Natural killer cell (primary cell): ENCODE results near the gene CAPZA2. TPM values are rescaled to one million over a fixed set of nuclear protein-coding genes. Genes with fewer than 3 reads are reported as not detected.

Source experiments
- ATAC-seq, 3 donors: fragments of 150-1000 bp in 2 of 3; fragments of 200-7000 bp in 1 of 3; cut with Tn5 transposase; 1 replicate in 1 of 3; 2 replicates in 2 of 3; pipeline ENCODE4 v1.10.0; 2021; ENCODE audit warnings: mild to moderate bottlenecking in 2 of 3, moderate library complexity in 2 of 3
- DNase-seq, 2 donors: peaks; one replicate each; pipeline versions ENCODE4 v3.0.0 to v3.0.0-alpha.2; 2013 to 2021; ENCODE audit warnings: mixed read lengths in 1 of 2
- H3K27ac ChIP-seq: one replicate; pipeline ENCODE4 v1.5.1; 2013; ENCODE audit warnings: mild to moderate bottlenecking, low read length
- H3K27me3 ChIP-seq: one replicate; pipeline ENCODE4 v1.6.1; 2013; ENCODE audit warnings: low read length; ENCODE audit not compliant: control insufficient read depth, insufficient read depth
- H3K36me3 ChIP-seq: one replicate; pipeline ENCODE4 v1.6.1; 2013; ENCODE audit warnings: low read length; ENCODE audit not compliant: control insufficient read depth, insufficient read depth
- H3K4me1 ChIP-seq: one replicate; pipeline ENCODE4 v1.6.1; 2013; ENCODE audit warnings: low read length; ENCODE audit not compliant: control insufficient read depth, insufficient read depth
- H3K4me3 ChIP-seq: one replicate; pipeline ENCODE4 v1.5.1; 2013; ENCODE audit warnings: low read length
- H3K9me3 ChIP-seq: one replicate; pipeline ENCODE4 v1.6.1; 2013; ENCODE audit warnings: low read length; ENCODE audit not compliant: control insufficient read depth, insufficient read depth
- H3K27ac Mint-ChIP-seq, 2 donors: one replicate each; pipeline ENCODE4 v1.8.0; 2022; ENCODE audit warnings: mild to moderate bottlenecking in 2 of 2, mixed read lengths in 2 of 2, moderate library complexity in 1 of 2
- H3K27me3 Mint-ChIP-seq, 2 donors: one replicate each; pipeline ENCODE4 v1.8.0; 2022; ENCODE audit warnings: low read depth in 2 of 2, mixed read lengths in 2 of 2
- H3K36me3 Mint-ChIP-seq: one replicate; pipeline ENCODE4 v1.8.0; 2022; ENCODE audit warnings: mixed read lengths
- H3K4me1 Mint-ChIP-seq, 2 donors: one replicate each; pipeline ENCODE4 v1.8.0; 2022; ENCODE audit warnings: mixed read lengths in 2 of 2
- H3K4me3 Mint-ChIP-seq: one replicate; pipeline ENCODE4 v1.8.0; 2022; ENCODE audit warnings: mild to moderate bottlenecking, moderate library complexity, mixed read lengths
- H3K9me3 Mint-ChIP-seq, 2 donors: one replicate each; pipeline ENCODE4 v1.8.0; 2022; ENCODE audit warnings: mixed read lengths in 2 of 2
- CTCF ChIP-seq: fragments of 200-600 bp; IDR thresholded peaks from one replicate; pipeline ENCODE4 v1.8.0; 2022; ENCODE audit warnings: antibody characterized with exemption
- WGBS: methylation state at CpG from one replicate; pipeline ENCODE4 v1.1.7; 2013; ENCODE audit warnings: missing lambda C conversion rate; ENCODE audit not compliant: insufficient coverage; 5-methylcytosine and 5-hydroxymethylcytosine counted together
- intact Hi-C: fragments of 100-400 bp; cut with micrococcal nuclease; formaldehyde crosslinking; loops from one replicate; pipeline ENCODE4 v1.14.2; 2022
- total RNA-seq, 4 donors: library from RNA; stranded (reverse); fragments of 120-200 nt in 1 of 4; gene quantifications; one replicate each; pipeline versions ENCODE4 v1.2.3 to v1.2.4, GENCODE V29; 2013 to 2022

The CAPZA2 gene
- total RNA-seq, 3 donors from 2014 or later (not counting 1 experiment from before 2014, with no cell fraction given), result 97.0 to 135 (median 131) TPM

- H3K9me3 Mint-ChIP-seq, result no peaks in the 10 kb centered on the region
- Histone ChIP-seq H3K36me3 (no peaks in the 10 kb centered on the region), H3K9me3 (no peaks in the 10 kb centered on the region), H3K4me3 (no peak overlapping the region), H3K27me3 (no peaks in the 10 kb centered on the region), H3K4me1 (peaks cover 3% of the 10 kb centered on the region), H3K27ac (no peak overlapping the region)
- ATAC-seq, result peak; percentile 88 to 98 (median 95)
- no peaks in the 10 kb centered on the region for H3K36me3 Mint-ChIP-seq
- intact Hi-C loops, result loop anchor here (1.0 to 5.0 kb wide), 4 partner anchors 23 to 1222 kb away; partner anchors contain the start of gene ST7
- TF ChIP-seq CTCF, result peak; percentile 95
- H3K4me1 Mint-ChIP-seq, result peaks cover 0 to 6% of the 10 kb centered on the region in 2 donors
- peaks cover 0 to 2% of the 10 kb centered on the region in 2 donors for H3K27me3 Mint-ChIP-seq
- WGBS, result 42% methylated on average over 25 of the region's 25 CpGs
- peak; percentile 69 to 87 for DNase-seq
- H3K4me3 Mint-ChIP-seq, result no peak overlapping the region
- H3K27ac Mint-ChIP-seq, result no peak overlapping the region
These were observed 67.8 kb downstream of the CAPZA2 start for GRCh38 chr7:116929914-116930913.

GRCh38 chr7:116932566-116932965 lies 70.2 kb downstream of the CAPZA2 start:
- H3K9me3 ChIP-seq, result no peaks in the 10 kb centered on the region
- no peak for TF ChIP-seq CTCF
- Mint-ChIP-seq H3K27me3 (peaks cover 0 to 6% of the 10 kb centered on the region in 2 donors), H3K4me1 (peaks cover 0 to 6% of the 10 kb centered on the region in 2 donors), H3K4me3 (no peak overlapping the region), H3K36me3 (no peaks in the 10 kb centered on the region), H3K27ac (no peak overlapping the region), H3K9me3 (no peaks in the 10 kb centered on the region)
- no peak for DNase-seq
- no peak for ATAC-seq
- no peaks in the 10 kb centered on the region for H3K27me3 ChIP-seq
- 94% methylated on average over 7 of the region's 7 CpGs for WGBS
- no peaks in the 10 kb centered on the region for H3K36me3 ChIP-seq
- H3K4me3 ChIP-seq, result no peak overlapping the region
- intact Hi-C loops, result loop anchor here (5.0 kb wide), 1 partner anchor 1220 kb away; no protein-coding TSS in a partner anchor
- no peak overlapping the region for H3K27ac ChIP-seq
- H3K4me1 ChIP-seq, result peaks cover 3% of the 10 kb centered on the region

GRCh38 chr7:116933465-116933864 lies 71.1 kb downstream of the CAPZA2 start:
- Histone ChIP-seq H3K4me1 (peaks cover 3% of the 10 kb centered on the region), H3K27ac (no peak overlapping the region), H3K27me3 (no peaks in the 10 kb centered on the region), H3K4me3 (no peak overlapping the region), H3K9me3 (no peaks in the 10 kb centered on the region), H3K36me3 (no peaks in the 10 kb centered on the region)
- Mint-ChIP-seq H3K4me3 (no peak overlapping the region), H3K36me3 (no peaks in the 10 kb centered on the region), H3K9me3 (no peaks in the 10 kb centered on the region), H3K27ac (no peak overlapping the region), H3K27me3 (peaks cover 3 to 8% of the 10 kb centered on the region in 2 donors), H3K4me1 (peaks cover 0 to 6% of the 10 kb centered on the region in 2 donors)
- DNase-seq (no peak), ATAC-seq (no peak)
- intact Hi-C loops, result loop anchor here (5.0 kb wide), 1 partner anchor 1219 kb away; no protein-coding TSS in a partner anchor
- TF ChIP-seq CTCF, result no peak
- WGBS, result 100% methylated on average over 1 of the region's 3 CpGs
